ENCODE data around the gene IRAK4.
A peak's percentile ranks its signal among the peaks of the same experiment; 100 is the strongest.

Gene IRAK4

GRCh38 chr12:43836475-43836989 lies 77.8 kb downstream of the IRAK4 start:
- peak; percentile 61 for DNase-seq (ENCODE audit: low spot score)

Data from kidney tubule cell (primary cell).